Activated naive CD4-positive, alpha-beta T cell treated with anti-CD3 and anti-CD28 coated beads for 36 hours (primary cell): ENCODE results near the gene CUBN. TPM values are rescaled to one million over a fixed set of nuclear protein-coding genes. Genes with fewer than 3 reads are reported as not detected.

Source experiments
- CTCF ChIA-PET: fragments of 350-600 bp; sonication (Branson Sonifier 250); formaldehyde crosslinking; loops from one replicate; lab custom pipeline; 2021; ENCODE audit warnings: antibody characterized with exemption; lab: Charles Lee
- DNase-seq: peaks from one replicate; pipeline ENCODE4 v3.0.0-alpha.2; 2020
- H3K27ac Mint-ChIP-seq: one replicate; pipeline ENCODE4 v1.8.0; 2021; ENCODE audit warnings: mild to moderate bottlenecking, mixed read lengths
- H3K27me3 Mint-ChIP-seq: one replicate; pipeline ENCODE4 v1.8.0; 2021; ENCODE audit warnings: low read depth, mixed read lengths
- H3K36me3 Mint-ChIP-seq: one replicate; pipeline ENCODE4 v1.8.0; 2021; ENCODE audit warnings: low read depth, mixed read lengths
- H3K4me1 Mint-ChIP-seq: one replicate; pipeline ENCODE4 v1.8.0; 2021; ENCODE audit warnings: low read depth, mixed read lengths
- H3K4me3 Mint-ChIP-seq: one replicate; pipeline ENCODE4 v1.8.0; 2021; ENCODE audit warnings: mild to moderate bottlenecking, moderate library complexity, mixed read lengths
- H3K9me3 Mint-ChIP-seq: one replicate; pipeline ENCODE4 v1.8.0; 2021; ENCODE audit warnings: mixed read lengths
- intact Hi-C: fragments of 100-400 bp; cut with micrococcal nuclease; formaldehyde crosslinking; loops from one replicate; pipeline ENCODE4 v1.15.1; 2023
- total RNA-seq, 2 experiments: library from RNA; stranded (reverse); gene quantifications; one replicate each; pipeline ENCODE4 v1.2.3, GENCODE V29; 2021

Gene CUBN
- total RNA-seq, 2 experiments from 2014 or later, result 0.37 to 0.41 TPM

DNA sequence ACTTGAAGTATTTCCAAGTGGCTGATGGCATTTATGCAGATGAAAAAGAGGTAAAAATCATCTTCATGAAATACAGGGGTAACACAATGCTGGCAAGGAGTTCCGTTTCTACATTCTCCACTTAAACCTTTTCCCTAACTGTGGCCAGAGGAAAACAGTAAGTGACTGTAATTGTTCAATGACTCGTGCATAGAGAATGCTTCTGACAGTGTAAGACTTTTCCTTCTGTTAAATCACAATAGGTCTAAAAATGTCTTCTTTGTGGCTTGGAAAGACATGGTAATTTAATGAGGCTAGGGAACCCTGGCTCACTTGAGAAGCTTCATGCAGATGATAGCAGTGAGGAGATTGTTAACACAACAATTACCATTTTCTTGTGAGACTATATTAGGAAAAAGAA lies 262.1 kb downstream of the CUBN start:
- intact Hi-C loops, result no loop called here
- H3K36me3 Mint-ChIP-seq, result no peaks in the 10 kb centered on the region

DNA sequence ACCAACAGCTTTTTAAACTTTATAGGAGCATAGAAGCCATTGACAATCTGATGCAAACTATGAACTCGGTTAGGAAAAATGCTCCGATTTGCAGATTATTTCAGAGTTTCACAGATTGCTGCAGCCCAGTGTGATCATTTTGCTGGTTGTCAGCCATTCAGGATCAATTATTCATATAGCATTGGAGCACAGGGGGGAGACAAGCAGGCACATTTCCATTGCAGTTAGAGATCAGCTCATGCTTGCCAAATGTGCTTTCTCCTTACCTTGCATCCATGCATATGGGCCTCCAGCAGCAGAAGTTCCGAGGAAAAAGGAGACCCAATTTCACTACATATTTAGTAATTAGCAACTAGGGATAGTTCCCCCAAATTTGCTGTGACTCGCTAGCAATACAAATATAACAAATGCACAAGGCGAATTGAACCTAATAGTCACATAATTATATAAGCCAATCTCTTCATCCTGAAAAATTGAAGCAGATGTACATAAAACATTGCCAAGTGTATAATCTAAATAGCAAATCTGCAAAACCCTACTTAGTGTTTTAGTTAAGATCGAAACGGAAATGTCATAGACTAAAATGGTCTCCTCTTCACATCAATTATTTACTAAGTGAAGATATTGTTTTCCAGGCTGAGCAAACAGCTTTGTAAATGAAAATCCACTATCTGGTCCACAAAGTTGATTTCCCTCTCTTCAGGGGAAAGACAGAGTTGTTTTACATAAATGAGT lies 262.9 kb downstream of the CUBN start:
- peaks cover 2% of the 10 kb centered on the region for H3K36me3 Mint-ChIP-seq
- peaks cover 1% of the 10 kb centered on the region for H3K9me3 Mint-ChIP-seq
- intact Hi-C loops, result no loop called here
- no peaks in the 10 kb centered on the region for H3K27me3 Mint-ChIP-seq
- H3K27ac Mint-ChIP-seq, result no peak overlapping the region
- H3K4me1 Mint-ChIP-seq, result no peaks in the 10 kb centered on the region
- H3K4me3 Mint-ChIP-seq, result no peak overlapping the region
- no peak for DNase-seq
- CTCF ChIA-PET, result interaction anchor here (0.6 kb wide), 1 partner anchor 62 kb away, joined by 3 read pairs; no protein-coding TSS in a partner anchor

More for the DNA sequence above, 262.1 kb downstream of the CUBN start:
- CTCF ChIA-PET, result interaction anchor here (0.6 kb wide), 1 partner anchor 63 kb away, joined by 3 read pairs; no protein-coding TSS in a partner anchor
- H3K4me1 Mint-ChIP-seq, result no peaks in the 10 kb centered on the region
- no peaks in the 10 kb centered on the region for H3K27me3 Mint-ChIP-seq
- H3K27ac Mint-ChIP-seq, result no peak overlapping the region
- H3K9me3 Mint-ChIP-seq, result no peaks in the 10 kb centered on the region
- DNase-seq, result no peak
- no peak overlapping the region for H3K4me3 Mint-ChIP-seq

DNA sequence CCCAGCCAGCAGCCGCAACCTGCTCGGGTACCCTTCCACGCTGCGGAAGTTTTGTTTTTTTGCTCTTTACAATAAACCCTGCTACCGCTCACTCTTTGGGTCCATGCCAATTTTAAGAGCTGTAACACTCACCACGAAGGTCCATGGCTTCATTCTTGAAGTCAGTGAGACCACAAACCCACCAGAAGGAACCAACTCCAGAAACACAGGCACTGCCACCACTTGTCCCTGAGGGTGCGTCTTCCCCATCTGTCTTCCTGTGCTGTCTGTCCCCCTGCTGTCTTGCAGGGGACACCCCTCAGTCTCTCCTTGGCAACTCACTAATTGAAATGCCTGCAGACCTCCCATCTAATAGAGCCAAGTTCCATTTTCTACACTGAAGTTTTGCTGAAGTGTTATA lies 263.8 kb downstream of the CUBN start:
- Mint-ChIP-seq H3K4me3 (no peak overlapping the region), H3K4me1 (no peaks in the 10 kb centered on the region), H3K27me3 (no peaks in the 10 kb centered on the region), H3K27ac (no peak overlapping the region), H3K36me3 (peaks cover 6% of the 10 kb centered on the region), H3K9me3 (peaks cover 1% of the 10 kb centered on the region)
- DNase-seq, result no peak
- CTCF ChIA-PET, result no interaction called here
- intact Hi-C loops, result no loop called here

DNA sequence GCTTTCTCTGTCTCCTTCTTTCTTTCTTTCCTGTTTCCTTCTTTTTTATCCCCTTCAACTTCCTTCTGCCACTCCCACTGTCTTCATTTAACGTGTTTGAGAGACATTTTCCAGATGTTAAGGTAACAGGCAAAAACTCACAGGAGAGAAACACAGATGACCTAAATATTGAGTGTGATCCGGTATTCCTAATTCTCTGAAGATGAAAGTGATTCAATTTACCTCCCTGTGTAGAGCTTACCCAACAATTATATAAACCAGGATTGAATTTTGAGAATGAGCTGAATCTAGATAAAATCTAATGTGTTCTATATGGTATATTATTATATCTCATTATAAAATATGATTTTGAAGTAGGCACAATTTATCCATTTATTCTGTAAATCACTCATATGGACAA lies 265.8 kb downstream of the CUBN start:
- intact Hi-C loops, result no loop called here
- no peak overlapping the region for H3K4me3 Mint-ChIP-seq
- no peaks in the 10 kb centered on the region for H3K27me3 Mint-ChIP-seq
- no peak overlapping the region for H3K27ac Mint-ChIP-seq
- peaks cover 1% of the 10 kb centered on the region for H3K9me3 Mint-ChIP-seq
- CTCF ChIA-PET, result no interaction called here
- H3K4me1 Mint-ChIP-seq, result no peaks in the 10 kb centered on the region
- H3K36me3 Mint-ChIP-seq, result peaks cover 6% of the 10 kb centered on the region
- no peak for DNase-seq

GRCh38 chr10:16857419-16857818 lies 272.2 kb downstream of the CUBN start:
- Mint-ChIP-seq H3K27ac (no peak overlapping the region), H3K4me3 (no peak overlapping the region), H3K9me3 (peaks cover 1% of the 10 kb centered on the region), H3K27me3 (no peaks in the 10 kb centered on the region), H3K36me3 (peaks cover 6% of the 10 kb centered on the region), H3K4me1 (no peaks in the 10 kb centered on the region)
- DNase-seq, result no peak
- CTCF ChIA-PET, result interaction anchor here (0.6 to 1.0 kb wide), 3 partner anchors 25 to 400 kb away, joined by 3 to 4 read pairs (median 3); no protein-coding TSS in a partner anchor
- intact Hi-C loops, result no loop called here

- intact Hi-C loops, result no loop called here
- Mint-ChIP-seq H3K4me3 (no peak overlapping the region), H3K27ac (no peak overlapping the region), H3K36me3 (peaks cover 4% of the 10 kb centered on the region), H3K9me3 (no peaks in the 10 kb centered on the region), H3K4me1 (no peaks in the 10 kb centered on the region), H3K27me3 (no peaks in the 10 kb centered on the region)
- DNase-seq, result no peak
- CTCF ChIA-PET, result interaction anchor here (0.6 to 1.1 kb wide), 4 partner anchors 26 to 570 kb away, joined by 3 to 4 read pairs (median 3); no protein-coding TSS in a partner anchor
These were observed 273.0 kb downstream of the CUBN start for GRCh38 chr10:16856567-16856966.

- H3K36me3 Mint-ChIP-seq, result peaks cover 4% of the 10 kb centered on the region
- no peak for DNase-seq
- intact Hi-C loops, result no loop called here
- no peak overlapping the region for H3K4me3 Mint-ChIP-seq
- no peak overlapping the region for H3K27ac Mint-ChIP-seq
- no peaks in the 10 kb centered on the region for H3K4me1 Mint-ChIP-seq
- H3K9me3 Mint-ChIP-seq, result no peaks in the 10 kb centered on the region
- CTCF ChIA-PET, result interaction anchor here (0.6 to 1.1 kb wide), 5 partner anchors 9 to 571 kb away, joined by 3 to 5 read pairs (median 3); no protein-coding TSS in a partner anchor
- H3K27me3 Mint-ChIP-seq, result no peaks in the 10 kb centered on the region
These were observed 273.5 kb downstream of the CUBN start for GRCh38 chr10:16856092-16856491.

DNA sequence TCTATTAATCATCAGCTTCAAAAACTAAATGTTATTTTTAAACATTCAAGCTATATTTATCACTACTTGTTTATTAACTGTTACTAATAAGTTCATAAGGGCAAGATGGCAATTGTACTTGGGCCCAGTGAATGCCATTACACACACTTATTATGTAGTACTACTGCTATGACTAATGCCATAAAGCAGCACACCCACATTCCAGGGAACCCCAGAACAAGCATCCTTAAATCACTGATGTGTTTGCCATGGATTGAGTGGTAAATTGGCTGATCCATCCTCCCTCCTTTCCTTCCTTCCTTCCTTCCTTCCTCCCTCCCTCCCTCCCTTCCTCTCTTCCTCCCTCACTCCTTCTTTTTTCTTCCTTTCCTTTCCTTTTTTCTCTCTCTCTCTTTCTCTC lies 275.0 kb downstream of the CUBN start:
- Mint-ChIP-seq H3K9me3 (no peaks in the 10 kb centered on the region), H3K4me1 (no peaks in the 10 kb centered on the region), H3K4me3 (no peak overlapping the region), H3K27me3 (no peaks in the 10 kb centered on the region), H3K36me3 (no peaks in the 10 kb centered on the region), H3K27ac (no peak overlapping the region)
- CTCF ChIA-PET, result interaction anchor here (2.7 kb wide), 1 partner anchor 402 kb away, joined by 14 read pairs; no protein-coding TSS in a partner anchor
- intact Hi-C loops, result no loop called here
- no peak for DNase-seq

DNA sequence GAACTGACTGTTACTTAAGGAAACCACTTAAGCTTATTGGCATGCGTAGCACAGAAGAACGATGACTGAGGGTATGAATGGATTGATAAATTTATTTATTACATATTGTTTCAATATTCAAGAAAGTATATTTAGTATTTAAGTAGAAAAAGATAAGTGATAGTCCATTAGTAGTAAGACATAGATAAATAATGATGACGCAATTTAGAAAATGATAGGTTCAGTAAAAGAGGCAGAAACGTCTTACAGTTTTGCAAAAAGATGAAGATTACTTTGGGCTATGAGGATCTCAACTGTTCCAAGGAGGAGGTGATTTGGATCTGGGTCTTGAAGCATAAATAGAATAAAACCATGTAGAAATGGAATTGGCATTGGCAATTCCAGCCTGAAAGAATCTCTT lies 275.8 kb downstream of the CUBN start:
- CTCF ChIA-PET, result interaction anchor here (1.3 to 2.7 kb wide), 4 partner anchors 9 to 403 kb away, joined by 3 to 14 read pairs (median 6); no protein-coding TSS in a partner anchor
- intact Hi-C loops, result loop anchor here (1.0 kb wide), 1 partner anchor 403 kb away; no protein-coding TSS in a partner anchor
- Mint-ChIP-seq H3K36me3 (no peaks in the 10 kb centered on the region), H3K4me1 (no peaks in the 10 kb centered on the region), H3K27ac (no peak overlapping the region), H3K9me3 (no peaks in the 10 kb centered on the region), H3K27me3 (no peaks in the 10 kb centered on the region), H3K4me3 (no peak overlapping the region)
- no peak for DNase-seq

DNA sequence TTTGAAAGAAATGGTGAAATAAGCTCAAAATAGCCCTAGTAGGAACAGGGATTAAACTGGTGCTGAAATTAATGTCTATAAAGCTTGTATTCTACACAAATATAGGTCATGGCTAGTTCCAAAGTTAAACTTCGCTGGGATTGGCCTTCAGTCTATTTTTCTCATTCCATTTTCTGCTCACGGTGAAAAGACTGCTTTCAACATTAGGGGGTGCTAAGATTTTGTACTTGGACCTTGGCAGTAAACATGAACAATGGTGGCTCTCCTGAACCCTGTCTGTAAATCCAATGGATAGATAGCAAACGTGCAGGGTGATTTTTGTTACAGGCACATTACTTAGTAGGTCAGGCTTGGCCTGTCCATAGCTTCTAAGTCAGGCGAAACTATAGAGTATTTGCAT lies 276.4 kb downstream of the CUBN start:
- no peaks in the 10 kb centered on the region for H3K36me3 Mint-ChIP-seq
- CTCF ChIA-PET, result interaction anchor here (0.6 to 2.7 kb wide), 8 partner anchors 8 to 456 kb away, joined by 3 to 14 read pairs (median 5); no protein-coding TSS in a partner anchor
- H3K9me3 Mint-ChIP-seq, result no peaks in the 10 kb centered on the region
- intact Hi-C loops, result loop anchor here (1.0 kb wide), 1 partner anchor 404 kb away; no protein-coding TSS in a partner anchor
- H3K27ac Mint-ChIP-seq, result no peak overlapping the region
- no peaks in the 10 kb centered on the region for H3K4me1 Mint-ChIP-seq
- no peak overlapping the region for H3K4me3 Mint-ChIP-seq
- DNase-seq, result no peak
- H3K27me3 Mint-ChIP-seq, result no peaks in the 10 kb centered on the region

- intact Hi-C loops, result loop anchor here (1.0 kb wide), 1 partner anchor 405 kb away; no protein-coding TSS in a partner anchor
- H3K4me3 Mint-ChIP-seq, result no peak overlapping the region
- DNase-seq, result no peak
- no peaks in the 10 kb centered on the region for H3K9me3 Mint-ChIP-seq
- CTCF ChIA-PET, result interaction anchor here (0.6 to 2.7 kb wide), 8 partner anchors 8 to 456 kb away, joined by 3 to 14 read pairs (median 5); no protein-coding TSS in a partner anchor
- no peaks in the 10 kb centered on the region for H3K27me3 Mint-ChIP-seq
- H3K4me1 Mint-ChIP-seq, result no peaks in the 10 kb centered on the region
- no peaks in the 10 kb centered on the region for H3K36me3 Mint-ChIP-seq
- H3K27ac Mint-ChIP-seq, result no peak overlapping the region
These were observed 277.0 kb downstream of the CUBN start for GRCh38 chr10:16852624-16853023.

GRCh38 chr10:16848562-16849154 lies 281.0 kb downstream of the CUBN start:
- CTCF ChIA-PET, result no interaction called here
- no peak overlapping the region for H3K27ac Mint-ChIP-seq

More at GRCh38 chr10:16848562-16849154, 281.0 kb downstream of the CUBN start:
- H3K4me1 Mint-ChIP-seq, result no peaks in the 10 kb centered on the region
- intact Hi-C loops, result loop anchor here (10.0 kb wide), 1 partner anchor 896 kb away; no protein-coding TSS in a partner anchor
- no peaks in the 10 kb centered on the region for H3K9me3 Mint-ChIP-seq
- H3K36me3 Mint-ChIP-seq, result no peaks in the 10 kb centered on the region
- no peak overlapping the region for H3K4me3 Mint-ChIP-seq
- no peak for DNase-seq
- no peaks in the 10 kb centered on the region for H3K27me3 Mint-ChIP-seq
